ENCODE results near the gene ZNF672.

GRCh38 chr1:248856176-248856575, 18.2 kb downstream of the ZNF672 start:
- TF ChIP-seq EZH2 (IDR thresholded peaks at IDR 0.05; ENCODE audit: borderline replicate concordance) = no peak
- no peak for TF ChIP-seq EZH2phosphoT487 (IDR thresholded peaks at IDR 0.05; ENCODE audit: low read depth, severe bottlenecking, unreplicated experiment)
